OCI-LY1 (cell line): ENCODE data around the gene CDH13.

ENCODE experiments used
- H2AFZ ChIP-seq: fragments of 200-600 bp; sonication (generic), shearing (Covaris generic); 2 replicates; pipeline ENCODE4 v1.6.0; 2014; ENCODE audit warnings: antibody characterized with exemption, mild to moderate bottlenecking, low read length
- H3F3A ChIP-seq: fragments of 200-600 bp; sonication (generic), shearing (Covaris generic); 2 replicates; pipeline ENCODE4 v1.6.0; 2014; ENCODE audit warnings: mild to moderate bottlenecking, antibody characterized with exemption, low read length, moderate library complexity; ENCODE audit not compliant: insufficient read depth
- H3K27ac ChIP-seq: fragments of 200-600 bp; sonication (generic); 2 replicates; pipeline ENCODE4 v1.5.1; 2014; ENCODE audit warnings: low read length, mixed run types, mild to moderate bottlenecking, low read depth; ENCODE audit not compliant: poor library complexity, severe bottlenecking
- H3K27me3 ChIP-seq: fragments of 200-600 bp; sonication (generic); 2 replicates; pipeline ENCODE4 v1.6.0; 2014; ENCODE audit warnings: antibody characterized with exemption, mild to moderate bottlenecking, low read length, moderate library complexity; ENCODE audit not compliant: insufficient read depth
- H3K36me3 ChIP-seq: fragments of 200-600 bp; sonication (generic); 2 replicates; pipeline ENCODE4 v1.6.1; 2014; ENCODE audit warnings: mild to moderate bottlenecking, antibody characterized with exemption, low read length, moderate library complexity, mixed read lengths; ENCODE audit not compliant: insufficient read depth
- H3K4me1 ChIP-seq: fragments of 200-600 bp; sonication (generic); 2 replicates; pipeline ENCODE4 v1.5.1; 2014; ENCODE audit warnings: mild to moderate bottlenecking, low read length, moderate library complexity; ENCODE audit not compliant: insufficient read depth, severe bottlenecking
- H3K4me2 ChIP-seq: fragments of 200-600 bp; sonication (generic), shearing (Covaris generic); 2 replicates; pipeline ENCODE4 v1.6.1; 2014; ENCODE audit warnings: low read length
- H3K4me3 ChIP-seq: fragments of 200-600 bp; sonication (generic); 2 replicates; pipeline ENCODE4 v1.5.1; 2014; ENCODE audit warnings: low read length, low read depth, mild to moderate bottlenecking, mixed read lengths; ENCODE audit not compliant: poor library complexity, severe bottlenecking
- H3K79me2 ChIP-seq: fragments of 200-600 bp; shearing (Covaris generic); 2 replicates; pipeline ENCODE4 v1.6.1; 2016; ENCODE audit warnings: mixed run types, low read length, mixed read lengths; ENCODE audit not compliant: insufficient read depth
- H3K9ac ChIP-seq: fragments of 200-600 bp; sonication (generic), shearing (Covaris generic); 2 replicates; pipeline ENCODE4 v1.6.1; 2014; ENCODE audit warnings: mild to moderate bottlenecking, low read length, mixed read lengths
- H3K9me2 ChIP-seq: fragments of 200-600 bp; sonication (generic), shearing (Covaris generic); 2 replicates; pipeline ENCODE4 v1.6.1; 2014; ENCODE audit warnings: low read depth, mild to moderate bottlenecking, low read length, mixed read lengths
- H3K9me3 ChIP-seq: fragments of 200-600 bp; shearing (Covaris generic); 2 replicates; pipeline ENCODE4 v1.6.1; 2014; ENCODE audit warnings: low read length, mixed read lengths
- H4K20me1 ChIP-seq: fragments of 200-600 bp; sonication (generic), shearing (Covaris generic); 2 replicates; pipeline ENCODE4 v1.6.0; 2016; ENCODE audit warnings: mild to moderate bottlenecking, low read length; ENCODE audit not compliant: insufficient read depth
- EZH2 ChIP-seq: fragments of 200-600 bp; sonication (generic), shearing (Covaris generic); IDR thresholded peaks from 2 replicates; pipeline ENCODE4 v1.8.0; 2017; ENCODE audit warnings: borderline replicate concordance, mixed run types, mild to moderate bottlenecking, antibody characterized with exemption, low read length, moderate library complexity, mixed read lengths
- TF ChIP-seq, protein P1 (sequence below): fragments of 200-600 bp; sonication (generic), shearing (Covaris generic); IDR thresholded peaks from 2 replicates; pipeline ENCODE4 v1.5.1; 2017; ENCODE audit warnings: mild to moderate bottlenecking, antibody characterized with exemption, low read length, moderate library complexity, mixed read lengths

Gene CDH13

DNA sequence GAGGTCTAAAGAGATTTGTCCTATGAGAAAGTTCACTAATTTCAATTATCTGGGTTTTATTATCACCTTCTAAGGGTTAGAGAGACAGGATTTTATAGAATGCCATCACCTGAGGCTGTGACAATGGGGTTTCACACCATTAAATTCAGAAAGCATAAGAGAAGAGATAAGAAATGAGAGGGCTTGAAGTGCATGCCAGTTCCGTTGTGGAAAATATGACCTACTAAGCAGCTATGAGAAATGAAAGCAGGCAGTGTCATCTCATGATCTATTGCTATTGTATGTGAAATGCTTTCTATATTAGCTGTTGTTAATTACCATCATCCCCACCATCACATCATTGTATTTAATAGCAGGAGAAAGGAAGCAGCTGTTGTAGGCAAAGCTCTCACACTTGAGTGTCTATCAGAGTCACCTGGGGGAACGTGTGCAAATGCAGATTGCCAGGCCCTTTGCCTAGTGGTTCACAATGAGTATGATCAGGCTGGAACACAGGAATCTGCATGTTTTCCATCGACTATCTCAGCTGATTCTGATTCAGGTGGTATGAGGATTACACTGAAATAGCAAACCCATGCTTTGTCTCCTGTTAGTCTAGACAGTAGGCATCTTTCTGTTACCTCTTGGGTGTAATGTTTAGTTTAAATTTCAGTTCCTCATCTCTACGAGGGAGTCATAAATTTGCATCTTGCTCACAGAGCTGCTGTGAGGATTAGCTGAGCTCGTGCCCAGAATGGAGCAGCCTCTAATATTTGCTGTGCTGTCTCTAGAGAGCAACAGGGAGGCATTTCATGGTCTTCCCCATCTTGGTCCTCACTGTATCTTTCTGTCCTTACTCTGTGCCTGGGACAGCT lies 256.4 kb downstream of the CDH13 start:
- Histone ChIP-seq H3K9ac (no peak overlapping the region), H3K79me2 (no peaks in the 10 kb centered on the region), H4K20me1 (no peaks in the 10 kb centered on the region), H3K9me2 (no peaks in the 10 kb centered on the region), H3K36me3 (no peaks in the 10 kb centered on the region), H2AFZ (no peak overlapping the region), H3K27me3 (no peaks in the 10 kb centered on the region), H3K4me2 (no peak overlapping the region), H3F3A (no peaks in the 10 kb centered on the region), H3K4me3 (no peak overlapping the region), H3K4me1 (no peaks in the 10 kb centered on the region), H3K27ac (no peak overlapping the region), H3K9me3 (no peaks in the 10 kb centered on the region)
- TF ChIP-seq, protein P1, sequence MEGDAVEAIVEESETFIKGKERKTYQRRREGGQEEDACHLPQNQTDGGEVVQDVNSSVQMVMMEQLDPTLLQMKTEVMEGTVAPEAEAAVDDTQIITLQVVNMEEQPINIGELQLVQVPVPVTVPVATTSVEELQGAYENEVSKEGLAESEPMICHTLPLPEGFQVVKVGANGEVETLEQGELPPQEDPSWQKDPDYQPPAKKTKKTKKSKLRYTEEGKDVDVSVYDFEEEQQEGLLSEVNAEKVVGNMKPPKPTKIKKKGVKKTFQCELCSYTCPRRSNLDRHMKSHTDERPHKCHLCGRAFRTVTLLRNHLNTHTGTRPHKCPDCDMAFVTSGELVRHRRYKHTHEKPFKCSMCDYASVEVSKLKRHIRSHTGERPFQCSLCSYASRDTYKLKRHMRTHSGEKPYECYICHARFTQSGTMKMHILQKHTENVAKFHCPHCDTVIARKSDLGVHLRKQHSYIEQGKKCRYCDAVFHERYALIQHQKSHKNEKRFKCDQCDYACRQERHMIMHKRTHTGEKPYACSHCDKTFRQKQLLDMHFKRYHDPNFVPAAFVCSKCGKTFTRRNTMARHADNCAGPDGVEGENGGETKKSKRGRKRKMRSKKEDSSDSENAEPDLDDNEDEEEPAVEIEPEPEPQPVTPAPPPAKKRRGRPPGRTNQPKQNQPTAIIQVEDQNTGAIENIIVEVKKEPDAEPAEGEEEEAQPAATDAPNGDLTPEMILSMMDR: no peak
- no peak for TF ChIP-seq EZH2

GRCh38 chr16:82884320-82884898 lies 257.6 kb downstream of the CDH13 start:
- Histone ChIP-seq H3K4me2 (no peak overlapping the region), H4K20me1 (no peaks in the 10 kb centered on the region), H3K36me3 (no peaks in the 10 kb centered on the region), H3K27me3 (no peaks in the 10 kb centered on the region), H3K9me2 (no peaks in the 10 kb centered on the region), H3K4me3 (no peak overlapping the region), H3K79me2 (no peaks in the 10 kb centered on the region), H3K4me1 (no peaks in the 10 kb centered on the region), H3K27ac (no peak overlapping the region), H3K9me3 (no peaks in the 10 kb centered on the region), H2AFZ (no peak overlapping the region), H3F3A (no peaks in the 10 kb centered on the region), H3K9ac (no peak overlapping the region)
- TF ChIP-seq, protein P1: no peak
- no peak for TF ChIP-seq EZH2

DNA sequence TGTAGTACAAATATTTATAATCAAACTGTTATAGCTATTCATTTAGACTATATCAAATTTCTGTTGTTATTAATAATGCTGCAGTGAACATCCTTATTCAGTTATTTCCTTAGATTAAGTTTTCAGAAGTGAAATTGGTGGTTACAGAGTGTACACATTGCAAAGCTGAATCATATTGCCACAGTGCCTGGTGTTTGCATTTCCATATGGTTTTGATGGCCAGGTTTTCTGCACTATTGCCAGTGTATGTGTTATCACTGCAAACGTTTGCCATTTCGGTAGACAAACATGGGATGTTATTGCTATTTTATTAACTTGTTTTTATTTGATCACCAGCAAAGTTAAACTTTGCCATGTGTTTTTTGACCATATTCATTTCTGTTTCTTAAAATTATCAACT lies 259.4 kb downstream of the CDH13 start:
- H3K27ac ChIP-seq: no peak overlapping the region
- H4K20me1 ChIP-seq: no peaks in the 10 kb centered on the region
- H3K36me3 ChIP-seq: no peaks in the 10 kb centered on the region
- H2AFZ ChIP-seq: no peak overlapping the region
- no peaks in the 10 kb centered on the region for H3K9me2 ChIP-seq
- H3K9me3 ChIP-seq: no peaks in the 10 kb centered on the region
- no peaks in the 10 kb centered on the region for H3K79me2 ChIP-seq
- no peaks in the 10 kb centered on the region for H3K4me1 ChIP-seq
- H3F3A ChIP-seq: no peaks in the 10 kb centered on the region
- no peak for TF ChIP-seq EZH2
- TF ChIP-seq, protein P1: no peak
- no peaks in the 10 kb centered on the region for H3K27me3 ChIP-seq
- no peak overlapping the region for H3K4me3 ChIP-seq
- no peak overlapping the region for H3K4me2 ChIP-seq
- H3K9ac ChIP-seq: no peak overlapping the region
